Measurements from ENCODE around the gene CLIP3.
"Not testable (repeated sequence)": the region's sequence is repeated elsewhere in the genome, so short reads cannot be mapped to it uniquely, and the experiment has no call there.

CLIP3 gene

DNA sequence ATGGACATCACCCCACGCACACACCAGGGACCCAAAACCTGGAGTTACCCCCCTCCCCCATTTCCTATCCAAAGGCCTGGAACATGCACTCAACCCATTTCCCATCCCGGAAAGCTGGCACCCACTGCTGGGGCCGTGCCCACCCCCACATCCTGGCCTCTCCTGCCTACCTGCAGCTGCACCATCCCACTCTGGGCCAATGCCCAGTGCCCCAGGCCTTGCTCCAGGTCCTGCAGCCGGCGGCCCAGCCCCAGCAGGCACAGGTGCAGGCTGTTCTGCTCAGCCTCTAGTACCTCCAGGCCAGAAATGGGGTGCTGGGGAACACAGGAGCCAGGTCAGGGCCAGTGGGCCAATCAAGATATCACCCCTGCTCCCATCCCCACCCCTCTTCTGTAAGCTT lies 25.7 kb downstream of the CLIP3 start:
- DNase-seq = no peak

GRCh38 chr19:36003284-36003683 lies 29.4 kb downstream of the CLIP3 start:
- DNase-seq = no peak

DNA sequence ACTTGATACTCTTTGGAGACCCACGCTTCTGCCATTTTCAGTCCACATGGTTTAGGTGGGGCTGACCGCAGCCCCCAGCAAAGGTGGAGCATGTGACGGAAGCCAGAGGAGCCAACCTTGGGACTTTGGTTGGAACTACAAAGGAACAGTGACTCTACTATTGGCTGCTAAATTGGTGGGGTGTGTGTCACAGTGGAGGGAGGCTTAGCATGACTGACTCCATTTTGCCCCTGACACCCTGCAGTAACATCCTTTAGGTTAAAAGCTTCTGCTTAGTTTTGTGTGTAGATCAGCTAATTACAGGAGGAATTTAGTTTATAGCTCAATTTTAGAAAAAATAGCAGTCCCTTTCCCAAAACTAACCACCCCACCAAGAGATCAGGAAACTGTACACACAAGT lies 31.1 kb downstream of the CLIP3 start:
- DNase-seq = no peak

GRCh38 chr19:35996777-35997176 lies 35.9 kb downstream of the CLIP3 start:
- DNase-seq = no peak

DNA sequence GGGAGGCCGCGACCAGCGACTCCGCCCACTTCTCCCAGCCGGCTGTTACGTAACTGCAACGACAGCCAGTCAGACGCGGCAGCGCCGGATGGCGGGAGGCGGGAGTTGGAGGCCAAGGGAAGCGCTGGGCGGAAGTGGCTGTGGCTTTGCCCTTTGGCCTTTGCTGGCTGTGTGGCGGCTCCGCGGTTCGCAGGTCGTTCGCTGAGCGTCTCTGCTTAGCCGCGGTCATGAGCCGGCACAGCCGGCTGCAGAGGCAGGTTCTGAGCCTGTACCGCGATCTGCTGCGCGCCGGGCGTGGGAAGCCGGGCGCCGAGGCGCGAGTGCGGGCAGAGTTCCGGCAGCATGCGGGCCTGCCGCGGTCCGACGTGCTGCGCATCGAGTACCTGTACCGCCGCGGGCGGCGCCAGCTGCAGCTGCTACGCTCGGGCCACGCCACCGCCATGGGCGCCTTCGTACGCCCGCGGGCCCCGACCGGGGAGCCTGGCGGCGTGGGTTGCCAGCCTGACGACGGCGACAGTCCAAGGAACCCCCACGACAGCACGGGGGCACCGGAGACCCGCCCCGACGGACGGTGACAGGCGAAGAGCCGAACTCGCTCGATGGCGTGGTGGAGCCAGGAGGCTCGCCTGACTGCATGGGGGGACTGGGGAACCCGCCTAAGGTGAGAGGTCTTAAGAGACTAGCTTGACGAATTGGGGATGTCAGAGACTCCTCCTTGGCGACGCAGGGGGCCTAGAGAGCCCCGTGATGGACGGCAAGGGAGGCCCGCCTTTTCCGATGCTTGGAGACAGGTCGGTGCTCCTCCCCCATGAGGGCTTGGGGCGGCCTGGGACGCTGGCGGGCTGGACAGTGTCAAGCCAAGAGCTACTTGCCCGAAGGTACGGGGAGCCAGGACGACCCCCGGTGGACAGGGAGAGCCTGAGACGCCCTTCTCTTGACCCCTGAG lies 37.4 kb downstream of the CLIP3 start, which contains the start of gene SDHAF1:
Gene SDHAF1, plus strand, starts transcription at position 141 of the 946 bp plus-strand sequence. Its CDS starts 87 bp downstream, at position 228.
- DNase-seq = peak; percentile 88

DNA sequence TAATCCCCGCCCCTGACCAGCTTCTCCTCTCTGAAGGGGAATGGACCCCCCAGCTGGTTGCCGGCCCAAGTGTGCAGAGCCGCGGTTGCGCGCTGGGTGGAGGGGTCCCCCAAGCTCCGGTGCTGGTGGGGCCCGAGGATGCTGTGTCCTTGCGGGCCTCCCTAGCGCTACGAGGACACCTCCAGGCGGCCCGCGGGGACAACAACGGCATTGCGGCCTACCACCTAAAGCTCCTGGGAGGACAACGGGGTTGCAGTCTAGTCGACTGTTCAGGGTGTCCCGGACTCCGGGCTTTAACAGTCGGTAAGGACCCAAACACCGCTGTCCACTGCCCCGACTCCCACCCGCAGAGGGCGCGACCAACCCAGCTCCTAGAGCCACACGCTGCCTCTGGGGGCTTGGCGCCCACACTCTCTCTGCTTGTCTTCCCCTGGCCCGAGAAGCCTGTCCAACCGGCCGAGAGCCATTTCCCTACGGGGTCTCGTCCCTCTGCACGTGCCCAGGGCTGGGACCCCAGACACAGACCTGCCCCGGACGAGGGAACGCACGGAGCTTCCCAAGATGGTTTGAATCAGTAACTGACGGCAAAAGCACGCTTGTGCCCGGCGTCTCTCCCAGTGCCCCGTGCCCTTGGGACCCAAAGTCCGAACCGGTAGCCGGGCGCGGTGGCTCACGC lies 38.6 kb downstream of the CLIP3 start:
- no peak for DNase-seq

- no peak for DNase-seq
Observed at GRCh38 chr19:35992907-35993765, 39.5 kb downstream of the CLIP3 start.

DNA sequence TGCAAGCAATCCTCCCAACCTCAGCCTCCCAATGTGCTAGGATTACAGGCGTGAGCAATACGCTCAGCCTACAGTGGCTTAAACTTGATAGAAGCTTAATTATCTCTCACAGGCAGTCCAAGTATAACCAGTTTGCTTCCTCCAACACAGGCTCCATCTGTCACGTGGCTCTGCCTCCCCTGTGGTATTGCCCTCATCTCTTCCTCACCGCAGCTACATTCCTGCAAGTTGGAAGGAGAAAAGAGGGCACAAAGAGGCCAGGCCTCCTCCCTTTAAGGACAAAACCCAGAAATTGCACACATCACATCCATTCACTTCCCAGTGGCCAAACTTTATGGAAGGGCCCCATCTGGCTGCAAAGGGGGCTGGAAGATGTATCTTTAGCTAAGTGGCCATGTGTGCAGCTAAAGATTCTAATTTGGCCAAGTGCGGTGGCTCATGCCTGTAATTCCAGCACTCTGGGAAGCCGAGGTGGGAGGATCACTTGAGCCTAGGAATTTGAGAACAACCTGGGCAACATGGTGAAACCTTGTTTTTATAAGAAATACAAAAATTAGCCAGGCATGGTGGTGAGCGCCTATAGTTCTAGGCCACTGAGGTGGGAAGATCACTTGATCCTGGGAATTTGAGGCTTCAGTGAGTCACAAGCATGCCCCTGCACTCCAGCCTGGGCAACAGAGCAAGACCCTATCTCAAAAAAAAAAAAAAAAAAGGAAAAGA lies 40.8 kb downstream of the CLIP3 start:
- peak; percentile 84 for DNase-seq

GRCh38 chr19:35990771-35991730 lies 41.6 kb downstream of the CLIP3 start:
- DNase-seq = no peak

- no peak for DNase-seq
Observed at GRCh38 chr19:35990156-35990555, 42.5 kb downstream of the CLIP3 start.

GRCh38 chr19:35988824-35989223 lies 43.8 kb downstream of the CLIP3 start:
- no peak for DNase-seq

GRCh38 chr19:35987571-35987896 lies 45.1 kb downstream of the CLIP3 start:
- DNase-seq = no peak

DNA sequence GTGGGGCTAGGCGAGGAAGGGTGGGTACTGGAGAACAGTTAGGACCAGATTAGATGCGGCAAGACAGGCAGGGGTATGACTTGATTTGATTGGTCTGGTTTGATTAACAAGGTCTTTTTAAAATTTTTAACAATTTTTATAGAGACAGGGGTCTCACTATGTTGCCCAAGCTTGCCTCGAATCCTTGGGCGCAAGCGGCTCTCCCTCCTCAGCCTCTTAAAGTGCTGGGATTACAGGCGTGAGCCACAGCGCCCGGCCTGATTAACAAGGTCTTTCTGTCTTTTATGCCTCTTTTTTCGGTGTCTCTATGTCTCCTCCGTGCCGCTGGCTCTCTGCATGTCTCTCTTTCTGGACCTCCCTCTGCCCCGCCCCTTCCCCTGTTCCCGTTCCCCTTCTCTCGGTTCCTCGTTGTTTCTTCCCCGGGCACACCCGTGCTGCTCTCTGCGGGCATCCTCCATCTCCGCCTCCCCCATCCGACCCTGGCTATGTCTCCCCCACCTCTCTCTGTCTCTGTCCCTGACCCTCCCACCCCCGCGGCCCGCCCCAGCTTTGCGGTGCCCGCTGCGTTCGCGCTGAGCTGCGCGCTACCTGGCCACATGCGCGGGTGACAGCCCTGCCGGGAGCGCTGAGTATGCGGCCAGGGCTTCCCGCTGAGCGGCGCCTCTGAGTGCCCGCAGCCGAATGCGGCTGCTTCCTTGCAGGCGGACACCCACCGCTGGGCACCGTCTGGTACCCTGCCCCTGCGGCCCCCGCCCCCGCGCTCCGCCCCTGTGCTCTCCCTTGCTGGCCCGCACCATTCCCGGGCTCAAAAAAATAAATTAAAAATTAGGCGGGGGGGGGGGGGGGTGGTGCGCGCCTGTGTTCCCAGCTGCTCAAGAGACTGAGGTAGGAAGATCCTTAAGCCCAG lies 45.8 kb downstream of the CLIP3 start:
- DNase-seq = no peak

- DNase-seq = no peak
Observed at GRCh38 chr19:35986111-35986510, 46.6 kb downstream of the CLIP3 start.

GRCh38 chr19:35983177-35983576 lies 49.5 kb downstream of the CLIP3 start:
- no peak for DNase-seq

- not testable (repeated sequence) for DNase-seq
Observed at GRCh38 chr19:35980997-35981396, 51.7 kb downstream of the CLIP3 start.

GRCh38 chr19:35978832-35979365 lies 53.8 kb downstream of the CLIP3 start:
- no peak for DNase-seq

- DNase-seq = no peak
Observed at GRCh38 chr19:35978271-35978670, 54.4 kb downstream of the CLIP3 start.

DNA sequence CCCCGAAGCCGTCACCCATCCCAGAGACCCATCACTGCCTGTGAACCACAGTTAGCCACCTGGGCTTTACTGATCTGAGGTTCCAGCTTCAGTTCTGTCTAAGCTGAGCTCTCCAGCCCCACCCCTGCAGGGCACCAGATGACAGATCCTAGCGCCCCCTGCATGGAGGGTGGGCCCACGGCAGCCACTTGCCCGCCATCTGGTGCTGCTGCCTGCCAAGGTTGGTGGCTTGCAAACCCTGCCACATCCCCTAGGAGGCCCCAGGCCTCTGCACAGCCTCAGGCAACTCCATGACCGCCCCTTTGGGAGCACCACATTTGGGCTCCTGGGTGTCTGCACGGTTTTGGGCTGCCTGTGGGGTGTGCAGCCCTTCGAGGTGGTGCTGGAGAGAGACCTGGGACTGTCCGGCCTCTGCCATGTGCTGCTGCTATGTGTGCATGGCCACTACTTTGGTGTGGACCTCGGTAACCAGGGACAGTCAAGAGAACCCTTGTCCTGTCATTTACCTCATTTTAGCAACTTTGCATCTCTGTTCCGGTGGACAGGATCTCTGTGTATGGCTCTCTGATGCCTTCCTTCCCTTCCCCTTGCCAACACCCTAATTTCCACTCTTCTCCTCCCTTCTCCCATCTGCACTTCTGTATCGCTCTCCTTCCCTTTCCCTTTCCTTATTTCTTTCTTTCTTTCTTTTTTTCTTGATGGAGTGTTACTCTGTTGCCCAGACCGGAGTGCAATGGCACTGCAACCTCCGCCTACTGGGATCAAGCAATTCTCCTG lies 55.0 kb downstream of the CLIP3 start:
- DNase-seq = no peak

Data from kidney glomerular epithelial cell (primary cell).